ENCODE results near the gene GGT1.
"Not testable (repeated sequence)": the region's sequence is repeated elsewhere in the genome, so short reads cannot be mapped to it uniquely, and the experiment has no call there.

DNA sequence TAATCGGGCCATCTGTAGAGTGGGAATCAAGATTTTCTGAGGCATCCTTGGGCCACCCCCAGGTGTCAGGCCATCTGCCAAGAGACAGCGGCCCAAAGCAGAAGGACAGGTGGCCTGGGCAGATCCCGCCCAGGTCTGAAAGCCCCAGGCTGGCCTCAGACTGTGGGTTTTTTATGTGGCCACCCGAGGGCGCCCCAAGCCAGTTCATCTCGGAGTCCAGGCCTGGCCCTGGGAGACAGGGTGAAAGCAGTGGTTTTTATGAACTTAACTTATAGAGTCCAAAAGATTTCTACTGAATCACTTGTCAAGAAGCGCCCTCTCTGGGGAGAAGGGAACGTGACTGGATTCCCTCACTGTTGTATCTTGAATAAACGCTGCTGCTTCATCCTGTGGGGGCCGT, 47.9 kb downstream of the GGT1 start:
- TF ChIP-seq, protein P1, sequence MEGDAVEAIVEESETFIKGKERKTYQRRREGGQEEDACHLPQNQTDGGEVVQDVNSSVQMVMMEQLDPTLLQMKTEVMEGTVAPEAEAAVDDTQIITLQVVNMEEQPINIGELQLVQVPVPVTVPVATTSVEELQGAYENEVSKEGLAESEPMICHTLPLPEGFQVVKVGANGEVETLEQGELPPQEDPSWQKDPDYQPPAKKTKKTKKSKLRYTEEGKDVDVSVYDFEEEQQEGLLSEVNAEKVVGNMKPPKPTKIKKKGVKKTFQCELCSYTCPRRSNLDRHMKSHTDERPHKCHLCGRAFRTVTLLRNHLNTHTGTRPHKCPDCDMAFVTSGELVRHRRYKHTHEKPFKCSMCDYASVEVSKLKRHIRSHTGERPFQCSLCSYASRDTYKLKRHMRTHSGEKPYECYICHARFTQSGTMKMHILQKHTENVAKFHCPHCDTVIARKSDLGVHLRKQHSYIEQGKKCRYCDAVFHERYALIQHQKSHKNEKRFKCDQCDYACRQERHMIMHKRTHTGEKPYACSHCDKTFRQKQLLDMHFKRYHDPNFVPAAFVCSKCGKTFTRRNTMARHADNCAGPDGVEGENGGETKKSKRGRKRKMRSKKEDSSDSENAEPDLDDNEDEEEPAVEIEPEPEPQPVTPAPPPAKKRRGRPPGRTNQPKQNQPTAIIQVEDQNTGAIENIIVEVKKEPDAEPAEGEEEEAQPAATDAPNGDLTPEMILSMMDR (IDR thresholded peaks at IDR 0.05; ENCODE audit: extremely low read depth in 1 of 2, insufficient read depth in 1 of 2, low read depth in 1 of 2, low read length in 2 of 2), result not testable (repeated sequence)
- TF ChIP-seq, protein P2, sequence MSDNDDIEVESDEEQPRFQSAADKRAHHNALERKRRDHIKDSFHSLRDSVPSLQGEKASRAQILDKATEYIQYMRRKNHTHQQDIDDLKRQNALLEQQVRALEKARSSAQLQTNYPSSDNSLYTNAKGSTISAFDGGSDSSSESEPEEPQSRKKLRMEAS (IDR thresholded peaks at IDR 0.05; ENCODE audit: insufficient read depth, insufficient read length), result not testable (repeated sequence)
- TF ChIP-seq POLR2A (IDR thresholded peaks at IDR 0.05; ENCODE audit: low read depth, low read length), result not testable (repeated sequence)
